Stomach (tissue), 4 donors: ENCODE measurements around the gene FNTB.

ENCODE experiments used
- EP300 ChIP-seq: sonication (generic); formaldehyde crosslinking; IDR thresholded peaks from one replicate; pipeline ENCODE4 v1.6.1; 2017; ENCODE audit warnings: antibody characterized with exemption
- POLR2A ChIP-seq, 4 donors: fragments of 450-650 bp; IDR thresholded peaks; one replicate each; pipeline ENCODE4 v1.6.1; 2016; ENCODE audit warnings: antibody characterized with exemption in 4 of 4, control low read depth in 2 of 4, mild to moderate bottlenecking in 1 of 4, moderate library complexity in 1 of 4
- POLR2AphosphoS5 ChIP-seq, 3 donors: sonication (generic); formaldehyde crosslinking; IDR thresholded peaks; one replicate each; pipeline ENCODE4 v1.6.1; 2016; ENCODE audit warnings: antibody characterized with exemption in 3 of 3
- TF ChIP-seq, protein P1 (sequence below), 7 experiments: fragments of 450-650 bp in 4 of 7; fragments of 200-600 bp in 3 of 7; sonication (generic) in 3 of 7; IDR thresholded peaks; one replicate each; pipeline ENCODE4 v1.5.1; 2016 to 2019; ENCODE audit warnings: antibody characterized with exemption in 7 of 7, control low read depth in 2 of 7, mild to moderate bottlenecking in 1 of 7

DNA sequence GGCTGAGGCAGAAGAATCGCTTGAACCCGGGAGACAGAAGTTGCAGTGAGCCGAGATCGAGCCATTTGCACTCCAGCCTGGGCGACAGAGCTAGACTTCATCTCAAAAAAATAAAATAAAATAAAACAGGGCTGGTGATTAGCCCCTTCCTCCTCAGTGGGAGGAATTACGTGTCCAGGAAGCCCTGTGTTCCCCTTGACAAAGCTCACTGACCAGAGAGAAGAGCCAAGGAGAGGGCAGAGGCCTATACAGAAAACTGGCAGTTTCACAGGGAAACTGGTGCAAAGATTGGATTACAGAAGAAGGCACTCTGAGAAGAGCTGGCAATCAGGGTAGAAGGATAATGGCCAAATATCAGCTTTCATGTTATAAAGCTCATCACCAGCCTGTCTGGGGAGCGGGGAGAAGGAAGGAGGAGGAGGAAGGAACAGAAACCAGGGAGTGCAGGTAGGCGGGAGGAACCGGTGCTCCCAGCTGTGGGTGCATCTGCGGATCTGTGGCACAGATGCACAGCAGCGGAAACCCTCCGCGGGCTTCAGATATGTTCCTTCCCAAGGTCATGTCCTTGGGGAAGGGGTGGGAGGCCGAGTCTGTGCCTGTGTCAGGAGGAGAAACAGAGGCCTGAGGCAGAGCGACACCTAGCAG, 21.2 kb upstream of the FNTB start:
- TF ChIP-seq, protein P1, sequence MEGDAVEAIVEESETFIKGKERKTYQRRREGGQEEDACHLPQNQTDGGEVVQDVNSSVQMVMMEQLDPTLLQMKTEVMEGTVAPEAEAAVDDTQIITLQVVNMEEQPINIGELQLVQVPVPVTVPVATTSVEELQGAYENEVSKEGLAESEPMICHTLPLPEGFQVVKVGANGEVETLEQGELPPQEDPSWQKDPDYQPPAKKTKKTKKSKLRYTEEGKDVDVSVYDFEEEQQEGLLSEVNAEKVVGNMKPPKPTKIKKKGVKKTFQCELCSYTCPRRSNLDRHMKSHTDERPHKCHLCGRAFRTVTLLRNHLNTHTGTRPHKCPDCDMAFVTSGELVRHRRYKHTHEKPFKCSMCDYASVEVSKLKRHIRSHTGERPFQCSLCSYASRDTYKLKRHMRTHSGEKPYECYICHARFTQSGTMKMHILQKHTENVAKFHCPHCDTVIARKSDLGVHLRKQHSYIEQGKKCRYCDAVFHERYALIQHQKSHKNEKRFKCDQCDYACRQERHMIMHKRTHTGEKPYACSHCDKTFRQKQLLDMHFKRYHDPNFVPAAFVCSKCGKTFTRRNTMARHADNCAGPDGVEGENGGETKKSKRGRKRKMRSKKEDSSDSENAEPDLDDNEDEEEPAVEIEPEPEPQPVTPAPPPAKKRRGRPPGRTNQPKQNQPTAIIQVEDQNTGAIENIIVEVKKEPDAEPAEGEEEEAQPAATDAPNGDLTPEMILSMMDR (IDR thresholded peaks at IDR 0.05) = no peak
- TF ChIP-seq POLR2A (IDR thresholded peaks at IDR 0.05) (no peak), POLR2AphosphoS5 (IDR thresholded peaks at IDR 0.05) (no peak), EP300 (no peak)
